GM12873 (cell line): ENCODE data around the gene ZNF729.

Experiments used
- TF ChIP-seq, protein P1 (sequence below): IDR thresholded peaks from 2 replicates; pipeline ENCODE4 v1.5.1; 2012; ENCODE audit warnings: low read depth, mild to moderate bottlenecking, moderate library complexity, low read length, control low read depth; ENCODE audit not compliant: insufficient read depth; ENCODE audit errors: missing control alignments

The ZNF729 gene

GRCh38 chr19:22327321-22327720 is 41.1 kb downstream of the ZNF729 start:
- TF ChIP-seq, protein P1, sequence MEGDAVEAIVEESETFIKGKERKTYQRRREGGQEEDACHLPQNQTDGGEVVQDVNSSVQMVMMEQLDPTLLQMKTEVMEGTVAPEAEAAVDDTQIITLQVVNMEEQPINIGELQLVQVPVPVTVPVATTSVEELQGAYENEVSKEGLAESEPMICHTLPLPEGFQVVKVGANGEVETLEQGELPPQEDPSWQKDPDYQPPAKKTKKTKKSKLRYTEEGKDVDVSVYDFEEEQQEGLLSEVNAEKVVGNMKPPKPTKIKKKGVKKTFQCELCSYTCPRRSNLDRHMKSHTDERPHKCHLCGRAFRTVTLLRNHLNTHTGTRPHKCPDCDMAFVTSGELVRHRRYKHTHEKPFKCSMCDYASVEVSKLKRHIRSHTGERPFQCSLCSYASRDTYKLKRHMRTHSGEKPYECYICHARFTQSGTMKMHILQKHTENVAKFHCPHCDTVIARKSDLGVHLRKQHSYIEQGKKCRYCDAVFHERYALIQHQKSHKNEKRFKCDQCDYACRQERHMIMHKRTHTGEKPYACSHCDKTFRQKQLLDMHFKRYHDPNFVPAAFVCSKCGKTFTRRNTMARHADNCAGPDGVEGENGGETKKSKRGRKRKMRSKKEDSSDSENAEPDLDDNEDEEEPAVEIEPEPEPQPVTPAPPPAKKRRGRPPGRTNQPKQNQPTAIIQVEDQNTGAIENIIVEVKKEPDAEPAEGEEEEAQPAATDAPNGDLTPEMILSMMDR, result no peak

GRCh38 chr19:22331521-22331920 is 45.3 kb downstream of the ZNF729 start:
- TF ChIP-seq, protein P1, result no peak

GRCh38 chr19:22332924-22333323 is 46.7 kb downstream of the ZNF729 start:
- TF ChIP-seq, protein P1, result no peak

GRCh38 chr19:22335716-22336115 is 49.5 kb downstream of the ZNF729 start:
- TF ChIP-seq, protein P1, result no peak

DNA sequence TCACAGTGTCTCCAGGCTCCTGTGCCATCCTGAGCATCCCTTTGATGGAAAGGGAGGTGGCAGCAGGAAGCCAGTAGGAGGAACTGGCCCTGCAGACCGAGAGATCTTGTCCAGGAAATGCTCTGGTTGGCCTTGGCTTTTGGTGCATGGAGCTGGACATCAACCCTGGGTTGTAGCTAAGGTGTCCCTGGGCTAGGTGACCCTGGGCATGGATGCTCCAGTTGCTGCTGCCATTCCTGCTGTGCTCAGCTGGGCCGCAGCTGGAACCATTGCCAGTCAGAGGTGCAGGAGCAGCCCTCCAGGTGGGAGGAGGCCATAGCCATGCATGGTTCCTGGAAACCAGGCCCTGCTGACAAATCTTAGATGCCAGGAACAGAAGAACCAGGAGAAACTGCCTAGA is 68.4 kb downstream of the ZNF729 start:
- TF ChIP-seq, protein P1, result no peak
